IMR-90 (cell line): Measurements from ENCODE around the gene SRPK3.

ENCODE experiments used
- CTCF ChIP-seq: conservative IDR thresholded peaks from 2 replicates; pipeline ENCODE4 v1.5.1; 2012; ENCODE audit warnings: mild to moderate bottlenecking, low read depth, low read length, improper control_type of control experiment
- MAFK ChIP-seq: IDR thresholded peaks from 2 replicates; pipeline ENCODE4 v1.6.1; 2012; ENCODE audit warnings: low read depth, low read length, improper control_type of control experiment
- MXI1 ChIP-seq: IDR thresholded peaks from 2 replicates; pipeline ENCODE4 v1.6.1; 2012; ENCODE audit warnings: low read depth, mild to moderate bottlenecking, low read length, moderate library complexity, borderline replicate concordance
- NFE2L2 ChIP-seq: fragments of 150-350 bp; IDR thresholded peaks from 2 replicates; pipeline ENCODE4 v1.6.1; 2016; ENCODE audit warnings: low read depth, mild to moderate bottlenecking, low read length
- POLR2A ChIP-seq: IDR thresholded peaks from 2 replicates; pipeline ENCODE4 v1.6.1; 2012; ENCODE audit warnings: mild to moderate bottlenecking, low read depth, low read length
- RAD21 ChIP-seq: IDR thresholded peaks from 2 replicates; pipeline ENCODE4 v1.6.1; 2012; ENCODE audit warnings: low read length, improper control_type of control experiment
- RCOR1 ChIP-seq: IDR thresholded peaks from 2 replicates; pipeline ENCODE4 v1.6.1; 2012; ENCODE audit warnings: mild to moderate bottlenecking, low read length, improper control_type of control experiment; ENCODE audit not compliant: insufficient replicate concordance
- RFX5 ChIP-seq: IDR thresholded peaks from 2 replicates; pipeline ENCODE4 v1.8.0; 2012; ENCODE audit warnings: low read depth, mild to moderate bottlenecking, low read length, moderate library complexity
- TF ChIP-seq, protein P1 (sequence below): fragments of 150-350 bp; IDR thresholded peaks from 2 replicates; pipeline ENCODE4 v1.6.1; 2017; ENCODE audit warnings: mild to moderate bottlenecking, antibody characterized with exemption, low read length, low read depth
- TF ChIP-seq, protein P2 (sequence below): fragments of 150-350 bp; IDR thresholded peaks from 2 replicates; pipeline ENCODE4 v1.6.1; 2016; ENCODE audit warnings: low read depth, mild to moderate bottlenecking, low read length, moderate library complexity, borderline replicate concordance

- TF ChIP-seq CTCF: no peak
- TF ChIP-seq MXI1: no peak
- no peak for TF ChIP-seq RFX5
- no peak for TF ChIP-seq RCOR1
- no peak for TF ChIP-seq POLR2A
- TF ChIP-seq, protein P1, sequence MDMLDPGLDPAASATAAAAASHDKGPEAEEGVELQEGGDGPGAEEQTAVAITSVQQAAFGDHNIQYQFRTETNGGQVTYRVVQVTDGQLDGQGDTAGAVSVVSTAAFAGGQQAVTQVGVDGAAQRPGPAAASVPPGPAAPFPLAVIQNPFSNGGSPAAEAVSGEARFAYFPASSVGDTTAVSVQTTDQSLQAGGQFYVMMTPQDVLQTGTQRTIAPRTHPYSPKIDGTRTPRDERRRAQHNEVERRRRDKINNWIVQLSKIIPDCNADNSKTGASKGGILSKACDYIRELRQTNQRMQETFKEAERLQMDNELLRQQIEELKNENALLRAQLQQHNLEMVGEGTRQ: no peak
- no peak for TF ChIP-seq MAFK
- no peak for TF ChIP-seq RAD21
- TF ChIP-seq, protein P2, sequence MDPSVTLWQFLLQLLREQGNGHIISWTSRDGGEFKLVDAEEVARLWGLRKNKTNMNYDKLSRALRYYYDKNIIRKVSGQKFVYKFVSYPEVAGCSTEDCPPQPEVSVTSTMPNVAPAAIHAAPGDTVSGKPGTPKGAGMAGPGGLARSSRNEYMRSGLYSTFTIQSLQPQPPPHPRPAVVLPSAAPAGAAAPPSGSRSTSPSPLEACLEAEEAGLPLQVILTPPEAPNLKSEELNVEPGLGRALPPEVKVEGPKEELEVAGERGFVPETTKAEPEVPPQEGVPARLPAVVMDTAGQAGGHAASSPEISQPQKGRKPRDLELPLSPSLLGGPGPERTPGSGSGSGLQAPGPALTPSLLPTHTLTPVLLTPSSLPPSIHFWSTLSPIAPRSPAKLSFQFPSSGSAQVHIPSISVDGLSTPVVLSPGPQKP: no peak
- no peak for TF ChIP-seq NFE2L2
Observed at GRCh38 chrX:153769865-153770600, 10.8 kb upstream of the SRPK3 start.
